ENCODE results near the gene VCAM1. TPM values are rescaled to one million over a fixed set of nuclear protein-coding genes. Genes with fewer than 3 reads are reported as not detected.
"Not testable (repeated sequence)": the region's sequence is repeated elsewhere in the genome, so short reads cannot be mapped to it uniquely, and the experiment has no call there.

Gene VCAM1
- total RNA-seq, 1 donor from 2014 or later: 2.1 TPM

- Histone ChIP-seq H3K27ac (no peak overlapping the region), H4K20me1 (ENCODE audit: low read depth) (no peaks in the 10 kb centered on the region), H3K79me2 (ENCODE audit: low read depth) (no peaks in the 10 kb centered on the region), H3K9ac (no peak overlapping the region), H3K4me3 (no peak overlapping the region), H3K4me1 (no peaks in the 10 kb centered on the region), H3K4me2 (no peak overlapping the region), H2AFZ (replicated peaks) (no peak overlapping the region), H3K27me3 (no peaks in the 10 kb centered on the region), H3F3A (ENCODE audit: low read depth) (no peaks in the 10 kb centered on the region), H3K9me3 (ENCODE audit: low read depth) (no peaks in the 10 kb centered on the region), H3K36me3 (no peaks in the 10 kb centered on the region)
- TF ChIP-seq, protein P1, sequence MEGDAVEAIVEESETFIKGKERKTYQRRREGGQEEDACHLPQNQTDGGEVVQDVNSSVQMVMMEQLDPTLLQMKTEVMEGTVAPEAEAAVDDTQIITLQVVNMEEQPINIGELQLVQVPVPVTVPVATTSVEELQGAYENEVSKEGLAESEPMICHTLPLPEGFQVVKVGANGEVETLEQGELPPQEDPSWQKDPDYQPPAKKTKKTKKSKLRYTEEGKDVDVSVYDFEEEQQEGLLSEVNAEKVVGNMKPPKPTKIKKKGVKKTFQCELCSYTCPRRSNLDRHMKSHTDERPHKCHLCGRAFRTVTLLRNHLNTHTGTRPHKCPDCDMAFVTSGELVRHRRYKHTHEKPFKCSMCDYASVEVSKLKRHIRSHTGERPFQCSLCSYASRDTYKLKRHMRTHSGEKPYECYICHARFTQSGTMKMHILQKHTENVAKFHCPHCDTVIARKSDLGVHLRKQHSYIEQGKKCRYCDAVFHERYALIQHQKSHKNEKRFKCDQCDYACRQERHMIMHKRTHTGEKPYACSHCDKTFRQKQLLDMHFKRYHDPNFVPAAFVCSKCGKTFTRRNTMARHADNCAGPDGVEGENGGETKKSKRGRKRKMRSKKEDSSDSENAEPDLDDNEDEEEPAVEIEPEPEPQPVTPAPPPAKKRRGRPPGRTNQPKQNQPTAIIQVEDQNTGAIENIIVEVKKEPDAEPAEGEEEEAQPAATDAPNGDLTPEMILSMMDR (IDR thresholded peaks at IDR 0.05): no peak
- TF ChIP-seq EZH2phosphoT487 (IDR thresholded peaks at IDR 0.05): no peak
- TF ChIP-seq EZH2 (IDR thresholded peaks at IDR 0.05): no peak
- peaks cover 7% of the 10 kb centered on the region for H3K27me3 Mint-ChIP-seq (ENCODE audit: insufficient read depth, low read depth)
- no peak overlapping the region for H3K4me3 Mint-ChIP-seq
- no peaks in the 10 kb centered on the region for H3K4me1 Mint-ChIP-seq
- H3K27ac Mint-ChIP-seq: no peak overlapping the region
- DNase-seq (ENCODE audit: low spot score): no peak
- no peaks in the 10 kb centered on the region for H3K9me3 Mint-ChIP-seq
- H3K36me3 Mint-ChIP-seq: no peaks in the 10 kb centered on the region
These were observed 13.2 kb upstream of the VCAM1 start for GRCh38 chr1:100706296-100706695.

- Histone ChIP-seq H3K4me1 (no peaks in the 10 kb centered on the region), H3K4me2 (no peak overlapping the region), H3K79me2 (ENCODE audit: low read depth) (no peaks in the 10 kb centered on the region), H3K27ac (no peak overlapping the region), H2AFZ (replicated peaks) (no peak overlapping the region), H3F3A (ENCODE audit: low read depth) (no peaks in the 10 kb centered on the region), H3K4me3 (no peak overlapping the region), H3K36me3 (no peaks in the 10 kb centered on the region), H4K20me1 (ENCODE audit: low read depth) (no peaks in the 10 kb centered on the region), H3K9ac (no peak overlapping the region), H3K27me3 (no peaks in the 10 kb centered on the region), H3K9me3 (ENCODE audit: low read depth) (no peaks in the 10 kb centered on the region)
- H3K4me3 Mint-ChIP-seq: no peak overlapping the region
- TF ChIP-seq EZH2 (IDR thresholded peaks at IDR 0.05): no peak
- TF ChIP-seq, protein P1 (IDR thresholded peaks at IDR 0.05): no peak
- H3K36me3 Mint-ChIP-seq: no peaks in the 10 kb centered on the region
- H3K9me3 Mint-ChIP-seq: no peaks in the 10 kb centered on the region
- H3K27ac Mint-ChIP-seq: no peak overlapping the region
- peaks cover 7% of the 10 kb centered on the region for H3K27me3 Mint-ChIP-seq (ENCODE audit: insufficient read depth, low read depth)
- no peaks in the 10 kb centered on the region for H3K4me1 Mint-ChIP-seq
- DNase-seq (ENCODE audit: low spot score): no peak
These were observed 12.7 kb upstream of the VCAM1 start for GRCh38 chr1:100706856-100707255.

DNA sequence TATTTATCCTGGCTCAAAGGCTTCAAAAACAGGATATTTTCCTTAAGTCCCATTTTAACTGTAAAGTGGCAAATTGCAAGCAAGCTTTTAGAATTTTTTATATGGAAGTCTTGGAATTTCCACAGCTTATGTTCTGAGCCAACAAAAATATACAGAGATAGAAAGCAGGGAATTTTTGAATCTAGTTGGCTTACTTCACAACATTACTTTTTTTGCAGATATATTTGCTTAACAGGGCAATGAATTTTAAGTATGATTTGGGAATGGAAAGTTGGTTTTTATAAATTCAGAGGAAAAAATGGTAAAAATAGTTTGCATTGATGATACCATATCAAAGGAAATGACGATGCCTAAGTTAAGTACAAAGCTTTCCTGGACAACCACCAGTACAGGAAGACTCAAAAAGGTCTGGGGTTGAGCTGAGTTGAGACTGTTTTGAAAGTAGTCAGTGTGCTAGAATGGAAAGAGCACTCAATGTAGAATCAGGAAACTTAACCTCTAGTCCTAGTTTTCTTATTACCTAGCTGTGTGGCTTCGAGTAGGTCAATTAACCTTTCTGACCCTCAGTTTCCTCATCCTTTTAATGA is 11.0 kb upstream of the VCAM1 start:
- H3K9me3 ChIP-seq (ENCODE audit: low read depth): no peaks in the 10 kb centered on the region
- no peak overlapping the region for H3K9ac ChIP-seq
- H3F3A ChIP-seq (ENCODE audit: low read depth): no peaks in the 10 kb centered on the region
- TF ChIP-seq EZH2 (IDR thresholded peaks at IDR 0.05): no peak
- no peaks in the 10 kb centered on the region for H3K9me3 Mint-ChIP-seq
- H3K4me2 ChIP-seq: no peak overlapping the region
- H2AFZ ChIP-seq (replicated peaks): no peak overlapping the region
- peaks cover under 1% of the 10 kb centered on the region for H3K4me1 Mint-ChIP-seq
- no peaks in the 10 kb centered on the region for H3K36me3 ChIP-seq
- no peak for DNase-seq (ENCODE audit: low spot score)
- H3K79me2 ChIP-seq (ENCODE audit: low read depth): no peaks in the 10 kb centered on the region
- no peaks in the 10 kb centered on the region for H3K27me3 ChIP-seq
- H3K27me3 Mint-ChIP-seq (ENCODE audit: insufficient read depth, low read depth): peaks cover 4% of the 10 kb centered on the region
- H3K4me3 Mint-ChIP-seq: no peak overlapping the region
- no peak overlapping the region for H3K4me3 ChIP-seq
- peaks cover under 1% of the 10 kb centered on the region for H3K4me1 ChIP-seq
- H3K27ac ChIP-seq: no peak overlapping the region
- no peaks in the 10 kb centered on the region for H3K36me3 Mint-ChIP-seq
- H4K20me1 ChIP-seq (ENCODE audit: low read depth): no peaks in the 10 kb centered on the region
- no peak overlapping the region for H3K27ac Mint-ChIP-seq

GRCh38 chr1:100710906-100711682 is 8.4 kb upstream of the VCAM1 start:
- Histone ChIP-seq H3K4me2 (no peak overlapping the region), H3K9ac (no peak overlapping the region), H4K20me1 (ENCODE audit: low read depth) (no peaks in the 10 kb centered on the region), H3K79me2 (ENCODE audit: low read depth) (no peaks in the 10 kb centered on the region), H3K27me3 (no peaks in the 10 kb centered on the region), H3K27ac (no peak overlapping the region), H3F3A (ENCODE audit: low read depth) (no peaks in the 10 kb centered on the region), H2AFZ (replicated peaks) (no peak overlapping the region), H3K9me3 (ENCODE audit: low read depth) (no peaks in the 10 kb centered on the region), H3K36me3 (no peaks in the 10 kb centered on the region), H3K4me3 (no peak overlapping the region), H3K4me1 (peaks cover 6% of the 10 kb centered on the region)
- H3K27ac Mint-ChIP-seq: no peak overlapping the region
- TF ChIP-seq, protein P1 (IDR thresholded peaks at IDR 0.05): no peak
- no peak for TF ChIP-seq EZH2 (IDR thresholded peaks at IDR 0.05)
- H3K4me3 Mint-ChIP-seq: no peak overlapping the region
- no peaks in the 10 kb centered on the region for H3K36me3 Mint-ChIP-seq
- H3K4me1 Mint-ChIP-seq: peaks cover 2% of the 10 kb centered on the region
- H3K27me3 Mint-ChIP-seq (ENCODE audit: insufficient read depth, low read depth): no peaks in the 10 kb centered on the region
- DNase-seq (ENCODE audit: low spot score): no peak
- H3K9me3 Mint-ChIP-seq: no peaks in the 10 kb centered on the region

- H3K9me3 Mint-ChIP-seq; H3K27me3 ChIP-seq; H3K27me3 Mint-ChIP-seq (ENCODE audit: insufficient read depth, low read depth); H3K4me1 Mint-ChIP-seq; H4K20me1 ChIP-seq (ENCODE audit: low read depth); DNase-seq (ENCODE audit: low spot score); H3K4me2 ChIP-seq; H3K36me3 Mint-ChIP-seq; H3K4me1 ChIP-seq; H3K27ac Mint-ChIP-seq; H2AFZ ChIP-seq (replicated peaks); H3K9ac ChIP-seq; H3K4me3 ChIP-seq; H3K36me3 ChIP-seq; H3K9me3 ChIP-seq (ENCODE audit: low read depth); H3F3A ChIP-seq (ENCODE audit: low read depth); H3K4me3 Mint-ChIP-seq; H3K79me2 ChIP-seq (ENCODE audit: low read depth); H3K27ac ChIP-seq: not testable (repeated sequence)
These were observed 6.5 kb upstream of the VCAM1 start for GRCh38 chr1:100713027-100713426.
